Thyroid gland (tissue), 4 donors: ENCODE measurements around the gene ATP6V1D. TPM values are rescaled to one million over a fixed set of nuclear protein-coding genes. Genes with fewer than 3 reads are reported as not detected.
"Not testable (repeated sequence)": the region's sequence is repeated elsewhere in the genome, so short reads cannot be mapped to it uniquely, and the experiment has no call there.

Source experiments
- DNase-seq, 2 donors: peaks; one replicate each; pipeline ENCODE4 v3.0.0-alpha.2; 2019
- H3K27ac ChIP-seq, 3 donors: fragments of 200-600 bp; sonication (generic); 1 replicate in 2 of 3; 2 replicates in 1 of 3; pipeline ENCODE4 v1.5.1; 2016 to 2019; ENCODE audit warnings: mild to moderate bottlenecking in 1 of 3, moderate library complexity in 1 of 3
- H3K27me3 ChIP-seq: fragments of 200-600 bp; sonication (generic); one replicate; pipeline ENCODE4 v1.5.1; 2019
- H3K36me3 ChIP-seq, 2 donors: fragments of 200-600 bp; sonication (generic); one replicate each; pipeline ENCODE4 v1.5.1; 2016 to 2019
- H3K4me1 ChIP-seq, 2 donors: fragments of 200-600 bp; sonication (generic); one replicate each; pipeline ENCODE4 v1.5.1; 2017 to 2019
- H3K4me3 ChIP-seq, 3 donors: fragments of 200-600 bp; sonication (generic); replicated peaks in 1 of 3; 1 replicate in 2 of 3; 2 replicates in 1 of 3; pipeline ENCODE4 v1.5.1; 2016; ENCODE audit warnings: mild to moderate bottlenecking in 1 of 3
- H3K9me3 ChIP-seq: fragments of 200-600 bp; sonication (generic); one replicate; pipeline ENCODE4 v1.5.1; 2017
- CTCF ChIP-seq, 6 experiments: fragments of 200-600 bp in 3 of 6; fragments of 450-650 bp in 3 of 6; sonication (generic) in 3 of 6; IDR thresholded peaks; one replicate each; pipeline ENCODE4 v1.5.1; 2016 to 2019; ENCODE audit warnings: antibody characterized with exemption in 6 of 6, mild to moderate bottlenecking in 2 of 6, inconsistent platforms in 1 of 6, moderate library complexity in 1 of 6
- POLR2A ChIP-seq, 2 donors: fragments of 450-650 bp; IDR thresholded peaks; one replicate each; pipeline ENCODE4 v1.6.1; 2017; ENCODE audit warnings: antibody characterized with exemption in 2 of 2, mild to moderate bottlenecking in 2 of 2, moderate library complexity in 1 of 2
- WGBS, 2 donors: methylation state at CpG; one replicate each; pipeline ENCODE4 v1.1.5; 2017; 5-methylcytosine and 5-hydroxymethylcytosine counted together
- intact Hi-C: fragments of 100-400 bp; cut with DNase I; formaldehyde crosslinking; loops from one replicate; pipeline ENCODE4 v1.15.1; 2023
- total RNA-seq, 4 donors: library from RNA; depleted of rRNA; stranded (reverse); fragments of >200 nt; gene quantifications; one replicate each; pipeline ENCODE4 v1.2.3, GENCODE V29; 2016

Gene ATP6V1D
- total RNA-seq = 100 to 1,000 TPM; 123 to 220 (median 192) TPM

GRCh38 chr14:67359775-67360469 is at the start of gene ATP6V1D, which contains the start of gene EIF2S1:
Gene ATP6V1D, minus strand, starts transcription at chr14:67359804. Its CDS starts 106 bp downstream, at chr14:67359698.
Gene EIF2S1, plus strand, starts transcription at chr14:67360328. Its CDS starts 4,440 bp downstream, at chr14:67364768.
- 0 to 1% methylated on average over 40 to 47 of the region's 47 CpGs for WGBS, 2 donors
- peak within 1 kb of the TSS; percentile 77 to 96 (median 94) for H3K27ac ChIP-seq
- no peaks in the 10 kb centered on the region for H3K9me3 ChIP-seq
- DNase-seq = peak; percentile 99
- H3K4me1 ChIP-seq = peaks cover 41 to 59% of the 10 kb centered on the region in 2 donors
- intact Hi-C loops = no loop called here
- H3K36me3 ChIP-seq = peaks cover 0 to under 1% of the 10 kb centered on the region in 2 donors
- H3K4me3 ChIP-seq = peak within 1 kb of the TSS; percentile 72 to 90 (median 77)
- H3K27me3 ChIP-seq = no peaks in the 10 kb centered on the region
- TF ChIP-seq POLR2A (IDR thresholded peaks at IDR 0.05) (peak in 1 of 2 donors; percentile 67), CTCF (IDR thresholded peaks at IDR 0.05) (peak; percentile 68 to 100 (median 97))

- DNase-seq, H3K36me3 ChIP-seq, H3K4me1 ChIP-seq, H3K4me3 ChIP-seq, H3K27me3 ChIP-seq, H3K9me3 ChIP-seq, intact Hi-C loops, H3K27ac ChIP-seq: not testable (repeated sequence)
- WGBS, 2 donors = 90 to 91% methylated on average over 7 of the region's 7 CpGs
Observed at GRCh38 chr14:67408122-67408801, 48.7 kb upstream of the ATP6V1D start.

GRCh38 chr14:67405771-67406170 is 46.2 kb upstream of the ATP6V1D start:
- WGBS, 2 donors = 86 to 88% methylated on average over 5 of the region's 5 CpGs

GRCh38 chr14:67400434-67400833 is 40.8 kb upstream of the ATP6V1D start:
- peaks cover 0 to 5% of the 10 kb centered on the region in 2 donors for H3K36me3 ChIP-seq

More at GRCh38 chr14:67405771-67406170, 46.2 kb upstream of the ATP6V1D start:
- DNase-seq = no peak
- intact Hi-C loops = no loop called here
- Histone ChIP-seq H3K36me3 (no peaks in the 10 kb centered on the region), H3K4me3 (no peak overlapping the region), H3K4me1 (no peaks in the 10 kb centered on the region), H3K9me3 (no peaks in the 10 kb centered on the region), H3K27ac (no peak overlapping the region), H3K27me3 (no peaks in the 10 kb centered on the region)
- no peak for TF ChIP-seq CTCF (IDR thresholded peaks at IDR 0.05)
- TF ChIP-seq POLR2A (IDR thresholded peaks at IDR 0.05) = no peak

GRCh38 chr14:67397536-67397935 is 37.9 kb upstream of the ATP6V1D start:
- Histone ChIP-seq H3K4me3 (no peak overlapping the region), H3K9me3 (no peaks in the 10 kb centered on the region), H3K27me3 (no peaks in the 10 kb centered on the region), H3K4me1 (no peaks in the 10 kb centered on the region), H3K27ac (no peak overlapping the region), H3K36me3 (peaks cover 0 to 9% of the 10 kb centered on the region in 2 donors)
- intact Hi-C loops = no loop called here
- DNase-seq = no peak
- TF ChIP-seq POLR2A (IDR thresholded peaks at IDR 0.05) (no peak), CTCF (IDR thresholded peaks at IDR 0.05) (no peak)
- 94 to 95% methylated on average over 9 of the region's 9 CpGs for WGBS, 2 donors

More at GRCh38 chr14:67400434-67400833, 40.8 kb upstream of the ATP6V1D start:
- DNase-seq = no peak
- Histone ChIP-seq H3K4me3 (no peak overlapping the region), H3K4me1 (no peaks in the 10 kb centered on the region), H3K27ac (no peak overlapping the region), H3K27me3 (no peaks in the 10 kb centered on the region), H3K9me3 (no peaks in the 10 kb centered on the region)
- TF ChIP-seq POLR2A (IDR thresholded peaks at IDR 0.05) = no peak
- no peak for TF ChIP-seq CTCF (IDR thresholded peaks at IDR 0.05)
- intact Hi-C loops = no loop called here
- WGBS, 2 donors = 90 to 95% methylated on average over 4 of the region's 4 CpGs
